D721Med (cell line): ENCODE results near the gene OTULINL.

Source experiments
- DNase-seq: peaks from one replicate; pipeline ENCODE4 v3.0.0; 2011; ENCODE audit warnings: low spot score; ENCODE audit not compliant: insufficient read length
- FAIRE-seq: peaks from 2 replicates; lab custom pipeline; 2011; peaks lifted over from hg19 to GRCh38; lab: Jason Lieb, UNC
- CTCF ChIP-seq: IDR thresholded peaks from 2 replicates; pipeline ENCODE4 v1.5.1; 2012; ENCODE audit warnings: mild to moderate bottlenecking, control low read depth; ENCODE audit not compliant: insufficient read depth; ENCODE audit errors: missing control alignments

OTULINL gene

GRCh38 chr5:14614490-14614889 is 32.9 kb downstream of the OTULINL start:
- no peak for TF ChIP-seq CTCF
- no peak for FAIRE-seq
- no peak for DNase-seq

GRCh38 chr5:14615365-14615764 is 33.8 kb downstream of the OTULINL start:
- no peak for TF ChIP-seq CTCF
- no peak for FAIRE-seq

GRCh38 chr5:14617441-14617840 is 35.8 kb downstream of the OTULINL start:
- FAIRE-seq: no peak
- no peak for DNase-seq
- no peak for TF ChIP-seq CTCF

More at GRCh38 chr5:14615365-14615764, 33.8 kb downstream of the OTULINL start:
- no peak for DNase-seq

- no peak for TF ChIP-seq CTCF
- FAIRE-seq: no peak
- DNase-seq: no peak
These were observed 45.7 kb downstream of the OTULINL start for GRCh38 chr5:14627270-14627669.

- no peak for DNase-seq
- FAIRE-seq: no peak
- TF ChIP-seq CTCF: no peak
These were observed 46.8 kb downstream of the OTULINL start for GRCh38 chr5:14628346-14628745.

- DNase-seq (no peak), FAIRE-seq (no peak)
- TF ChIP-seq CTCF: no peak
These were observed 49.1 kb downstream of the OTULINL start for GRCh38 chr5:14630671-14631070.

- DNase-seq (no peak), FAIRE-seq (no peak)
- TF ChIP-seq CTCF: no peak
These were observed 54.1 kb downstream of the OTULINL start for GRCh38 chr5:14635656-14636055.
